ENCODE data around the gene VRK2. TPM values are rescaled to one million over a fixed set of nuclear protein-coding genes. Genes with fewer than 3 reads are reported as not detected.

VRK2 gene
- total RNA-seq, 1 experiment from 2014 or later = 20.1 TPM

DNA sequence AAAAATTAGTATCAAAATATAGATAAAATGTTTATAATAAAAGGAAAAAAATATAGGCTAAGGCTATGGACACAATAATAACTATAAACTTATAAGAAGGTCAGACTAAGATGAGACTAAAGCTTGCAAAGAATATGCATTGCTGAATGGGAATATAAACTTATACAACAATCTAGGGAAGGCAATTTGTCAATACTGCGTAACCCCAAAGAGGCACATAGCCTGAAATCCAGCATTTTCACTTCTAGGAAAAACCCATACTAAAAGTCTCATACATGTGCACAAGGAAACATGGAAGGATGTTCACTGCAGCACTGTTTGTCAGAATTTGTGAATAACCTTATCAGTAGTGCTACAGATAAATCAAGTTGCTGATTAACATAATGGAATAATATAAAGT is 149.1 kb downstream of the VRK2 start:
- no peaks in the 10 kb centered on the region for H3K9me3 Mint-ChIP-seq
- ATAC-seq (no peak), DNase-seq (ENCODE audit: low spot score) (no peak)
- H3K36me3 Mint-ChIP-seq = no peaks in the 10 kb centered on the region
- no peak overlapping the region for H3K4me3 Mint-ChIP-seq
- TF ChIP-seq, protein P1, sequence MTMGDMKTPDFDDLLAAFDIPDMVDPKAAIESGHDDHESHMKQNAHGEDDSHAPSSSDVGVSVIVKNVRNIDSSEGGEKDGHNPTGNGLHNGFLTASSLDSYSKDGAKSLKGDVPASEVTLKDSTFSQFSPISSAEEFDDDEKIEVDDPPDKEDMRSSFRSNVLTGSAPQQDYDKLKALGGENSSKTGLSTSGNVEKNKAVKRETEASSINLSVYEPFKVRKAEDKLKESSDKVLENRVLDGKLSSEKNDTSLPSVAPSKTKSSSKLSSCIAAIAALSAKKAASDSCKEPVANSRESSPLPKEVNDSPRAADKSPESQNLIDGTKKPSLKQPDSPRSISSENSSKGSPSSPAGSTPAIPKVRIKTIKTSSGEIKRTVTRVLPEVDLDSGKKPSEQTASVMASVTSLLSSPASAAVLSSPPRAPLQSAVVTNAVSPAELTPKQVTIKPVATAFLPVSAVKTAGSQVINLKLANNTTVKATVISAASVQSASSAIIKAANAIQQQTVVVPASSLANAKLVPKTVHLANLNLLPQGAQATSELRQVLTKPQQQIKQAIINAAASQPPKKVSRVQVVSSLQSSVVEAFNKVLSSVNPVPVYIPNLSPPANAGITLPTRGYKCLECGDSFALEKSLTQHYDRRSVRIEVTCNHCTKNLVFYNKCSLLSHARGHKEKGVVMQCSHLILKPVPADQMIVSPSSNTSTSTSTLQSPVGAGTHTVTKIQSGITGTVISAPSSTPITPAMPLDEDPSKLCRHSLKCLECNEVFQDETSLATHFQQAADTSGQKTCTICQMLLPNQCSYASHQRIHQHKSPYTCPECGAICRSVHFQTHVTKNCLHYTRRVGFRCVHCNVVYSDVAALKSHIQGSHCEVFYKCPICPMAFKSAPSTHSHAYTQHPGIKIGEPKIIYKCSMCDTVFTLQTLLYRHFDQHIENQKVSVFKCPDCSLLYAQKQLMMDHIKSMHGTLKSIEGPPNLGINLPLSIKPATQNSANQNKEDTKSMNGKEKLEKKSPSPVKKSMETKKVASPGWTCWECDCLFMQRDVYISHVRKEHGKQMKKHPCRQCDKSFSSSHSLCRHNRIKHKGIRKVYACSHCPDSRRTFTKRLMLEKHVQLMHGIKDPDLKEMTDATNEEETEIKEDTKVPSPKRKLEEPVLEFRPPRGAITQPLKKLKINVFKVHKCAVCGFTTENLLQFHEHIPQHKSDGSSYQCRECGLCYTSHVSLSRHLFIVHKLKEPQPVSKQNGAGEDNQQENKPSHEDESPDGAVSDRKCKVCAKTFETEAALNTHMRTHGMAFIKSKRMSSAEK (CRISPR knock-in tag; IDR thresholded peaks at IDR 0.05; ENCODE audit: borderline replicate concordance) = no peak
- TF ChIP-seq, protein P2, sequence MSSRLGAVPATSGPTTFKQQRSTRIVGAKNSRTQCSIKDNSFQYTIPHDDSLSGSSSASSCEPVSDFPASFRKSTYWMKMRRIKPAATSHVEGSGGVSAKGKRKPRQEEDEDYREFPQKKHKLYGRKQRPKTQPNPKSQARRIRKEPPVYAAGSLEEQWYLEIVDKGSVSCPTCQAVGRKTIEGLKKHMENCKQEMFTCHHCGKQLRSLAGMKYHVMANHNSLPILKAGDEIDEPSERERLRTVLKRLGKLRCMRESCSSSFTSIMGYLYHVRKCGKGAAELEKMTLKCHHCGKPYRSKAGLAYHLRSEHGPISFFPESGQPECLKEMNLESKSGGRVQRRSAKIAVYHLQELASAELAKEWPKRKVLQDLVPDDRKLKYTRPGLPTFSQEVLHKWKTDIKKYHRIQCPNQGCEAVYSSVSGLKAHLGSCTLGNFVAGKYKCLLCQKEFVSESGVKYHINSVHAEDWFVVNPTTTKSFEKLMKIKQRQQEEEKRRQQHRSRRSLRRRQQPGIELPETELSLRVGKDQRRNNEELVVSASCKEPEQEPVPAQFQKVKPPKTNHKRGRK (CRISPR knock-in tag; IDR thresholded peaks at IDR 0.05; ENCODE audit: borderline replicate concordance) = no peak
- TF ChIP-seq JUN (CRISPR knock-in tag; IDR thresholded peaks at IDR 0.05) (no peak), CBFB (CRISPR knock-in tag; IDR thresholded peaks at IDR 0.05; ENCODE audit: low read depth) (no peak), SOX15 (CRISPR knock-in tag; IDR thresholded peaks at IDR 0.05) (no peak), ETV6 (CRISPR knock-in tag; IDR thresholded peaks at IDR 0.05) (no peak), NFYB (CRISPR knock-in tag; conservative IDR thresholded peaks at IDR 0.05; ENCODE audit: low read depth) (no peak), TEAD1 (CRISPR knock-in tag; IDR thresholded peaks at IDR 0.05) (no peak), HMGA2 (CRISPR knock-in tag; IDR thresholded peaks at IDR 0.05) (no peak), TCF7 (CRISPR knock-in tag; IDR thresholded peaks at IDR 0.05; ENCODE audit: low read depth) (no peak), RORB (CRISPR knock-in tag; IDR thresholded peaks at IDR 0.05) (no peak)
- TF ChIP-seq, protein P3, sequence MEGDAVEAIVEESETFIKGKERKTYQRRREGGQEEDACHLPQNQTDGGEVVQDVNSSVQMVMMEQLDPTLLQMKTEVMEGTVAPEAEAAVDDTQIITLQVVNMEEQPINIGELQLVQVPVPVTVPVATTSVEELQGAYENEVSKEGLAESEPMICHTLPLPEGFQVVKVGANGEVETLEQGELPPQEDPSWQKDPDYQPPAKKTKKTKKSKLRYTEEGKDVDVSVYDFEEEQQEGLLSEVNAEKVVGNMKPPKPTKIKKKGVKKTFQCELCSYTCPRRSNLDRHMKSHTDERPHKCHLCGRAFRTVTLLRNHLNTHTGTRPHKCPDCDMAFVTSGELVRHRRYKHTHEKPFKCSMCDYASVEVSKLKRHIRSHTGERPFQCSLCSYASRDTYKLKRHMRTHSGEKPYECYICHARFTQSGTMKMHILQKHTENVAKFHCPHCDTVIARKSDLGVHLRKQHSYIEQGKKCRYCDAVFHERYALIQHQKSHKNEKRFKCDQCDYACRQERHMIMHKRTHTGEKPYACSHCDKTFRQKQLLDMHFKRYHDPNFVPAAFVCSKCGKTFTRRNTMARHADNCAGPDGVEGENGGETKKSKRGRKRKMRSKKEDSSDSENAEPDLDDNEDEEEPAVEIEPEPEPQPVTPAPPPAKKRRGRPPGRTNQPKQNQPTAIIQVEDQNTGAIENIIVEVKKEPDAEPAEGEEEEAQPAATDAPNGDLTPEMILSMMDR (IDR thresholded peaks at IDR 0.05) = no peak
- TF ChIP-seq, protein P4, sequence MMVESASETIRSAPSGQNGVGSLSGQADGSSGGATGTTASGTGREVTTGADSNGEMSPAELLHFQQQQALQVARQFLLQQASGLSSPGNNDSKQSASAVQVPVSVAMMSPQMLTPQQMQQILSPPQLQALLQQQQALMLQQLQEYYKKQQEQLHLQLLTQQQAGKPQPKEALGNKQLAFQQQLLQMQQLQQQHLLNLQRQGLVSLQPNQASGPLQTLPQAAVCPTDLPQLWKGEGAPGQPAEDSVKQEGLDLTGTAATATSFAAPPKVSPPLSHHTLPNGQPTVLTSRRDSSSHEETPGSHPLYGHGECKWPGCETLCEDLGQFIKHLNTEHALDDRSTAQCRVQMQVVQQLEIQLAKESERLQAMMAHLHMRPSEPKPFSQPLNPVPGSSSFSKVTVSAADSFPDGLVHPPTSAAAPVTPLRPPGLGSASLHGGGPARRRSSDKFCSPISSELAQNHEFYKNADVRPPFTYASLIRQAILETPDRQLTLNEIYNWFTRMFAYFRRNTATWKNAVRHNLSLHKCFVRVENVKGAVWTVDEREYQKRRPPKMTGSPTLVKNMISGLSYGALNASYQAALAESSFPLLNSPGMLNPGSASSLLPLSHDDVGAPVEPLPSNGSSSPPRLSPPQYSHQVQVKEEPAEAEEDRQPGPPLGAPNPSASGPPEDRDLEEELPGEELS (CRISPR knock-in tag; IDR thresholded peaks at IDR 0.05) = no peak
- TF ChIP-seq, protein P5, sequence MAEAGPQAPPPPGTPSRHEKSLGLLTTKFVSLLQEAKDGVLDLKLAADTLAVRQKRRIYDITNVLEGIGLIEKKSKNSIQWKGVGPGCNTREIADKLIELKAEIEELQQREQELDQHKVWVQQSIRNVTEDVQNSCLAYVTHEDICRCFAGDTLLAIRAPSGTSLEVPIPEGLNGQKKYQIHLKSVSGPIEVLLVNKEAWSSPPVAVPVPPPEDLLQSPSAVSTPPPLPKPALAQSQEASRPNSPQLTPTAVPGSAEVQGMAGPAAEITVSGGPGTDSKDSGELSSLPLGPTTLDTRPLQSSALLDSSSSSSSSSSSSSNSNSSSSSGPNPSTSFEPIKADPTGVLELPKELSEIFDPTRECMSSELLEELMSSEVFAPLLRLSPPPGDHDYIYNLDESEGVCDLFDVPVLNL (CRISPR knock-in tag; IDR thresholded peaks at IDR 0.05; ENCODE audit: borderline replicate concordance, low read depth) = no peak
- TF ChIP-seq, protein P6, sequence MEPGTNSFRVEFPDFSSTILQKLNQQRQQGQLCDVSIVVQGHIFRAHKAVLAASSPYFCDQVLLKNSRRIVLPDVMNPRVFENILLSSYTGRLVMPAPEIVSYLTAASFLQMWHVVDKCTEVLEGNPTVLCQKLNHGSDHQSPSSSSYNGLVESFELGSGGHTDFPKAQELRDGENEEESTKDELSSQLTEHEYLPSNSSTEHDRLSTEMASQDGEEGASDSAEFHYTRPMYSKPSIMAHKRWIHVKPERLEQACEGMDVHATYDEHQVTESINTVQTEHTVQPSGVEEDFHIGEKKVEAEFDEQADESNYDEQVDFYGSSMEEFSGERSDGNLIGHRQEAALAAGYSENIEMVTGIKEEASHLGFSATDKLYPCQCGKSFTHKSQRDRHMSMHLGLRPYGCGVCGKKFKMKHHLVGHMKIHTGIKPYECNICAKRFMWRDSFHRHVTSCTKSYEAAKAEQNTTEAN (CRISPR knock-in tag; IDR thresholded peaks at IDR 0.05) = no peak
- H3K27me3 Mint-ChIP-seq (ENCODE audit: low read depth) = no peaks in the 10 kb centered on the region
- ChIA-PET POLR2A (no interaction called here), CTCF (no interaction called here)
- H3K27ac Mint-ChIP-seq = no peak overlapping the region
- H3K4me1 Mint-ChIP-seq = no peaks in the 10 kb centered on the region
